GM13977 (cell line): ENCODE measurements around the gene SPATA20.

Source experiments
- DNase-seq: peaks from one replicate; pipeline ENCODE4 v3.0.0; 2012; ENCODE audit warnings: low spot score
- in situ Hi-C: fragments of 300-500 bp; cut with MboI; formaldehyde crosslinking; loops from one replicate; pipeline ENCODE4 v1.12.0; 2022; ENCODE audit warnings: low sequenced_read_pairs, low pct_unique_long_range_greater_than_20kb, mixed read lengths, inconsistent platforms; ENCODE audit not compliant: unreplicated experiment
- TF ChIP-seq, protein P1 (sequence below): IDR thresholded peaks from 2 replicates; pipeline ENCODE4 v1.5.1; 2012; ENCODE audit warnings: mild to moderate bottlenecking, control low read depth; ENCODE audit not compliant: insufficient read depth; ENCODE audit errors: extremely low read depth, missing control alignments

Gene SPATA20

GRCh38 chr17:50568659-50569058, 21.7 kb downstream of the SPATA20 start:
- in situ Hi-C loops: no loop called here
- no peak for DNase-seq
- TF ChIP-seq, protein P1, sequence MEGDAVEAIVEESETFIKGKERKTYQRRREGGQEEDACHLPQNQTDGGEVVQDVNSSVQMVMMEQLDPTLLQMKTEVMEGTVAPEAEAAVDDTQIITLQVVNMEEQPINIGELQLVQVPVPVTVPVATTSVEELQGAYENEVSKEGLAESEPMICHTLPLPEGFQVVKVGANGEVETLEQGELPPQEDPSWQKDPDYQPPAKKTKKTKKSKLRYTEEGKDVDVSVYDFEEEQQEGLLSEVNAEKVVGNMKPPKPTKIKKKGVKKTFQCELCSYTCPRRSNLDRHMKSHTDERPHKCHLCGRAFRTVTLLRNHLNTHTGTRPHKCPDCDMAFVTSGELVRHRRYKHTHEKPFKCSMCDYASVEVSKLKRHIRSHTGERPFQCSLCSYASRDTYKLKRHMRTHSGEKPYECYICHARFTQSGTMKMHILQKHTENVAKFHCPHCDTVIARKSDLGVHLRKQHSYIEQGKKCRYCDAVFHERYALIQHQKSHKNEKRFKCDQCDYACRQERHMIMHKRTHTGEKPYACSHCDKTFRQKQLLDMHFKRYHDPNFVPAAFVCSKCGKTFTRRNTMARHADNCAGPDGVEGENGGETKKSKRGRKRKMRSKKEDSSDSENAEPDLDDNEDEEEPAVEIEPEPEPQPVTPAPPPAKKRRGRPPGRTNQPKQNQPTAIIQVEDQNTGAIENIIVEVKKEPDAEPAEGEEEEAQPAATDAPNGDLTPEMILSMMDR: no peak

DNA sequence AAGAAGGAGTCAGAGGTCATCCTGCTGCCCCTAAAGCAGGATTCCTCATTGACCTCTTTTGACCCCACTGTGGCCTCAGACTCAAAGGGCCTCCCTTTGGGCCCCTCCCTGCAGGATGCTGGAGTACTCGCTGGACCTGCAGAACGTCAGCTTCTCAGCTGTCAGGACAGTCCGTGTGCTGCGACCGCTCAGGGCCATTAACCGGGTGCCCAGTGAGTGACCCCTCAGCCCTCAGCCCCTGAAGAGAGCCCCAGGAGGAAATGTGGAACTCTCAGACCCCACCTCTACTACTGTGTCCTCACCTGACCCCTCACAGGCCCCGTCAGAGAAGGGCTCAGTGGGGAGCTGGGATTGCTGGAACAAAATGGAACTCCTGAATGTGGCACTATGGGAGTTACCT, 22.6 kb downstream of the SPATA20 start:
- DNase-seq: no peak
- in situ Hi-C loops: no loop called here
- TF ChIP-seq, protein P1: no peak

GRCh38 chr17:50570032-50570431, 23.1 kb downstream of the SPATA20 start:
- in situ Hi-C loops: no loop called here
- TF ChIP-seq, protein P1: no peak
- DNase-seq: no peak

DNA sequence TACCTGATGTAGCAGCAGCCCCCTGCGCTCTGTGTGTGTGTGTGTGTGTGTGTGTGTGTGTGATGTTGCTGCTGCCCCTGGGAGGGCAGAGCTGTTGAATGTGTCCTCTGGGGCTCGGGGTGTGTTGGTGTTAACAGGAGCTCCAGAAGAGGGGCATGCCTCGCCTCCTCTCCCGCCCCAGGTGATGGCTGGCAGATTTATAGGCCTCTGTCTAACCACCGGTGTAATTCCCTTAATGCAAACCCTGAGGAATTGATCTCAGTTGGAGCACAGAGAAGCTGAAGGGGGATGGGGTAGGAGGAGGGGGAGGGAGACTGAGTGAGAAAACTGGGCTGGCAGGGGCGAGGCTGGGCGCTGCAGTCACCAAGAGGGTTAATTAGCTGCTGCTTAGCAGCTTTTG, 23.6 kb downstream of the SPATA20 start:
- no peak for DNase-seq
- TF ChIP-seq, protein P1: no peak
- in situ Hi-C loops: no loop called here

- TF ChIP-seq, protein P1: no peak
- no peak for DNase-seq
- in situ Hi-C loops: no loop called here
Measured at GRCh38 chr17:50571681-50572080, 24.7 kb downstream of the SPATA20 start.

GRCh38 chr17:50572541-50572940, 25.6 kb downstream of the SPATA20 start:
- in situ Hi-C loops: no loop called here
- TF ChIP-seq, protein P1: no peak

GRCh38 chr17:50573866-50574611, 27.1 kb downstream of the SPATA20 start:
- DNase-seq: no peak
- TF ChIP-seq, protein P1: no peak
- in situ Hi-C loops: no loop called here

More at GRCh38 chr17:50572541-50572940, 25.6 kb downstream of the SPATA20 start:
- DNase-seq: no peak
